SK-N-MC (cell line): Measurements from ENCODE around the gene MAML3.

ENCODE experiments used
- EZH2 ChIP-seq: fragments of 200-600 bp; sonication (generic); IDR thresholded peaks from one replicate; pipeline ENCODE4 v1.6.1; 2017; ENCODE audit warnings: antibody characterized with exemption
- FOXP2 ChIP-seq: optimal IDR thresholded peaks from 2 replicates; pipeline ENCODE3; 2011; ENCODE audit warnings: mild to moderate bottlenecking, moderate library complexity; ENCODE audit not compliant: insufficient read depth; ENCODE audit errors: extremely low read length, control extremely low read depth
- POLR2AphosphoS5 ChIP-seq: IDR thresholded peaks from 2 replicates; pipeline ENCODE4 v1.6.1; 2012; ENCODE audit warnings: mild to moderate bottlenecking, low read depth, low read length, borderline replicate concordance

DNA sequence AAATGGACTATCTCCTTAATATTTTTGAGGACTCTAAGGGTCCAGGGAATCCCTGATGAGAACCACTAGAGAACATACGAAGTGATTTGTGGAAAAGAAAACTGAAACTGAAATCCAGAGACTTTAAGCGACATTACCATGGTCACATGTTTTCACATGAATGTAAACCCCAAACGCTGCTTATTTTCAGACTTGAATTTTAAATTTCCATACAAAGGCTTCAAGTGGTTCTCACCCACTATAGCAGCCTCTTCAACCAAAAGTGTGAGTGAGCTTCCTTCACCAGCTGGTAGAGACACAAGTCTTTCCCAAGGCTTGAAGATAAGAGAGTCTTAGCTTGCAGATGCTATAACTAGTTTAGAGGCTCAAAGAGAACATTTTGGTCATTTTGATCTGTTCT is 255.7 kb downstream of the MAML3 start:
- TF ChIP-seq POLR2AphosphoS5 (no peak), EZH2 (no peak), FOXP2 (no peak)
